HG03575 (cell line): ENCODE measurements around the gene CADPS.

Source experiments
- ATAC-seq: cut with Tn5 transposase; IDR thresholded peaks from one replicate; pipeline ENCODE4 v1.9.1; 2021; ENCODE audit not compliant: unreplicated experiment, insufficient number of reproducible peaks, low FRiP score; ENCODE audit errors: extremely low read depth

The CADPS gene

GRCh38 chr3:62376906-62377877 is 498.0 kb downstream of the CADPS start:
- no peak for ATAC-seq

- no peak for ATAC-seq
Observed at GRCh38 chr3:62376454-62376720, 498.8 kb downstream of the CADPS start.

- no peak for ATAC-seq
Observed at GRCh38 chr3:62375655-62376453, 499.4 kb downstream of the CADPS start.

GRCh38 chr3:62374341-62375218 is 500.6 kb downstream of the CADPS start:
- ATAC-seq: no peak

GRCh38 chr3:62373714-62374333 is 501.4 kb downstream of the CADPS start:
- ATAC-seq: no peak

- no peak for ATAC-seq
Observed at GRCh38 chr3:62373215-62373614, 502.0 kb downstream of the CADPS start, which contains the start of gene FEZF2. FEZF2 (minus strand) TSS chr3:62373550; CDS start chr3:62372868, 682 bp downstream.

GRCh38 chr3:62372621-62373041 is 502.6 kb downstream of the CADPS start:
- ATAC-seq: no peak

- no peak for ATAC-seq
Observed at GRCh38 chr3:62371720-62372591, 503.3 kb downstream of the CADPS start.

GRCh38 chr3:62370858-62371719 is 504.1 kb downstream of the CADPS start:
- no peak for ATAC-seq

- ATAC-seq: no peak
Observed at GRCh38 chr3:62370112-62370857, 504.9 kb downstream of the CADPS start.

- ATAC-seq: no peak
Observed at GRCh38 chr3:62369476-62369743, 505.8 kb downstream of the CADPS start.

GRCh38 chr3:62368705-62369475 is 506.3 kb downstream of the CADPS start:
- ATAC-seq: no peak

GRCh38 chr3:62368290-62368704 is 506.9 kb downstream of the CADPS start:
- no peak for ATAC-seq

GRCh38 chr3:62367763-62368195 is 507.4 kb downstream of the CADPS start:
- ATAC-seq: no peak

- ATAC-seq: no peak
Observed at GRCh38 chr3:62366126-62366484, 509.1 kb downstream of the CADPS start.
